Measurements from ENCODE around the gene CORO2B.
A peak's percentile ranks its signal among the peaks of the same experiment; 100 is the strongest.

Gene CORO2B

GRCh38 chr15:68574046-68574445 is 4.7 kb upstream of the CORO2B start:
- no peak for DNase-seq (ENCODE audit: low read depth)

GRCh38 chr15:68574629-68575028 is 4.2 kb upstream of the CORO2B start:
- DNase-seq (ENCODE audit: low read depth), result no peak

- DNase-seq (ENCODE audit: low read depth), result no peak
These were observed 2.4 kb upstream of the CORO2B start for GRCh38 chr15:68576235-68576892.

GRCh38 chr15:68578175-68578979 is 416 bp upstream of the CORO2B start:
- DNase-seq (ENCODE audit: low read depth), result peak; percentile 4

GRCh38 chr15:68580026-68580882 is 1.5 kb downstream of the CORO2B start:
- no peak for DNase-seq (ENCODE audit: low read depth)

- DNase-seq (ENCODE audit: low read depth), result no peak
These were observed 2.0 kb downstream of the CORO2B start for GRCh38 chr15:68580883-68581155.

- no peak for DNase-seq (ENCODE audit: low read depth)
These were observed 2.9 kb downstream of the CORO2B start for GRCh38 chr15:68581725-68582124.

GRCh38 chr15:68582236-68582635 is 3.4 kb downstream of the CORO2B start:
- DNase-seq (ENCODE audit: low read depth), result no peak

GRCh38 chr15:68582864-68583263 is 4.1 kb downstream of the CORO2B start:
- no peak for DNase-seq (ENCODE audit: low read depth)

GRCh38 chr15:68583321-68583720 is 4.5 kb downstream of the CORO2B start:
- DNase-seq (ENCODE audit: low read depth), result no peak

GRCh38 chr15:68583936-68584755 is 5.4 kb downstream of the CORO2B start:
- no peak for DNase-seq (ENCODE audit: low read depth)

- DNase-seq (ENCODE audit: low read depth), result no peak
These were observed 6.2 kb downstream of the CORO2B start for GRCh38 chr15:68584756-68585573.

GRCh38 chr15:68585574-68586273 is 6.9 kb downstream of the CORO2B start:
- no peak for DNase-seq (ENCODE audit: low read depth)

GRCh38 chr15:68586274-68586961 is 7.6 kb downstream of the CORO2B start:
- DNase-seq (ENCODE audit: low read depth), result no peak

- DNase-seq (ENCODE audit: low read depth), result no peak
These were observed 9.1 kb downstream of the CORO2B start for GRCh38 chr15:68587769-68588385.

- no peak for DNase-seq (ENCODE audit: low read depth)
These were observed 10.3 kb downstream of the CORO2B start for GRCh38 chr15:68589053-68589452.

GRCh38 chr15:68589783-68590710 is 11.3 kb downstream of the CORO2B start:
- DNase-seq (ENCODE audit: low read depth), result no peak

- no peak for DNase-seq (ENCODE audit: low read depth)
These were observed 12.1 kb downstream of the CORO2B start for GRCh38 chr15:68590721-68591389.
